Posterior vena cava (tissue), 2 donors: ENCODE data around the gene MDGA2. TPM values are rescaled to one million over a fixed set of nuclear protein-coding genes. Genes with fewer than 3 reads are reported as not detected.
"Not testable (repeated sequence)": the region's sequence is repeated elsewhere in the genome, so short reads cannot be mapped to it uniquely, and the experiment has no call there.

Experiments used
- DNase-seq: peaks from one replicate; pipeline ENCODE4 v3.0.0-alpha.2; 2020; ENCODE audit warnings: low spot score
- intact Hi-C, 2 donors: fragments of 100-400 bp; cut with DNase I; formaldehyde crosslinking; loops; one replicate each; pipeline versions ENCODE4 v1.14.1 to v1.14.2; 2022 to 2023
- total RNA-seq, 2 donors: library from RNA; stranded (reverse); fragmentation: NEBNext Ultra II Directional; extraction: Animal tissue kit (Norgen Biotek cat#: 25700); gene quantifications; one replicate each; pipeline ENCODE4 v1.2.1, GENCODE V29; 2021
- donor health status: DM: yes; HTN: yes; CAD: no.
- donor health status: DM: yes; HTN: yes; CAD: no.

Gene MDGA2
- total RNA-seq, 2 donors from 2014 or later = 0.37 to 0.52 TPM

- intact Hi-C loops = no loop called here
- DNase-seq = no peak
Measured at GRCh38 chr14:47626151-47627035, 49.0 kb downstream of the MDGA2 start.

- peak; percentile 61 for DNase-seq
- intact Hi-C loops = not testable (repeated sequence)
Measured at GRCh38 chr14:47624126-47624525, 51.3 kb downstream of the MDGA2 start.

GRCh38 chr14:47619392-47619791 is 56.0 kb downstream of the MDGA2 start:
- no peak for DNase-seq
- intact Hi-C loops = no loop called here

- DNase-seq = no peak
- intact Hi-C loops = no loop called here
Measured at GRCh38 chr14:47606566-47606965, 68.8 kb downstream of the MDGA2 start.

- intact Hi-C loops = no loop called here
- DNase-seq = no peak
Measured at GRCh38 chr14:47596860-47597259, 78.5 kb downstream of the MDGA2 start.

- intact Hi-C loops = no loop called here
- no peak for DNase-seq
Measured at GRCh38 chr14:47596232-47596631, 79.2 kb downstream of the MDGA2 start.

GRCh38 chr14:47595552-47595951 is 79.9 kb downstream of the MDGA2 start:
- intact Hi-C loops = no loop called here
- DNase-seq = no peak

- intact Hi-C loops = no loop called here
- DNase-seq = no peak
Measured at GRCh38 chr14:47590767-47591495, 84.5 kb downstream of the MDGA2 start.

GRCh38 chr14:47585447-47585846 is 90.0 kb downstream of the MDGA2 start:
- DNase-seq = no peak
- intact Hi-C loops = no loop called here

- intact Hi-C loops = no loop called here
- no peak for DNase-seq
Measured at GRCh38 chr14:47567273-47567672, 108.1 kb downstream of the MDGA2 start.

GRCh38 chr14:47557894-47558293 is 117.5 kb downstream of the MDGA2 start:
- DNase-seq = no peak
- intact Hi-C loops = no loop called here

GRCh38 chr14:47555333-47555732 is 120.1 kb downstream of the MDGA2 start:
- DNase-seq = no peak
- intact Hi-C loops = no loop called here

- intact Hi-C loops = no loop called here
- no peak for DNase-seq
Measured at GRCh38 chr14:47549886-47550285, 125.5 kb downstream of the MDGA2 start.

GRCh38 chr14:47543459-47543858 is 131.9 kb downstream of the MDGA2 start:
- no peak for DNase-seq
- intact Hi-C loops = no loop called here

- no peak for DNase-seq
- intact Hi-C loops = no loop called here
Measured at GRCh38 chr14:47541662-47542061, 133.7 kb downstream of the MDGA2 start.

- no peak for DNase-seq
- intact Hi-C loops = no loop called here
Measured at GRCh38 chr14:47539031-47539461, 136.4 kb downstream of the MDGA2 start.

- no peak for DNase-seq
- intact Hi-C loops = no loop called here
Measured at GRCh38 chr14:47536341-47536740, 139.1 kb downstream of the MDGA2 start.

- intact Hi-C loops = no loop called here
- DNase-seq = no peak
Measured at GRCh38 chr14:47526591-47527244, 148.7 kb downstream of the MDGA2 start.

GRCh38 chr14:47524524-47524923 is 150.9 kb downstream of the MDGA2 start:
- no peak for DNase-seq
- intact Hi-C loops = no loop called here

- no peak for DNase-seq
- intact Hi-C loops = no loop called here
Measured at GRCh38 chr14:47520382-47520781, 155.0 kb downstream of the MDGA2 start.
